Hepatic stellate cell (primary cell): ENCODE data around the gene NINJ1.

Experiments used
- DNase-seq: peaks from one replicate; pipeline ENCODE4 v3.0.0; 2011; ENCODE audit warnings: low spot score

Gene NINJ1

DNA sequence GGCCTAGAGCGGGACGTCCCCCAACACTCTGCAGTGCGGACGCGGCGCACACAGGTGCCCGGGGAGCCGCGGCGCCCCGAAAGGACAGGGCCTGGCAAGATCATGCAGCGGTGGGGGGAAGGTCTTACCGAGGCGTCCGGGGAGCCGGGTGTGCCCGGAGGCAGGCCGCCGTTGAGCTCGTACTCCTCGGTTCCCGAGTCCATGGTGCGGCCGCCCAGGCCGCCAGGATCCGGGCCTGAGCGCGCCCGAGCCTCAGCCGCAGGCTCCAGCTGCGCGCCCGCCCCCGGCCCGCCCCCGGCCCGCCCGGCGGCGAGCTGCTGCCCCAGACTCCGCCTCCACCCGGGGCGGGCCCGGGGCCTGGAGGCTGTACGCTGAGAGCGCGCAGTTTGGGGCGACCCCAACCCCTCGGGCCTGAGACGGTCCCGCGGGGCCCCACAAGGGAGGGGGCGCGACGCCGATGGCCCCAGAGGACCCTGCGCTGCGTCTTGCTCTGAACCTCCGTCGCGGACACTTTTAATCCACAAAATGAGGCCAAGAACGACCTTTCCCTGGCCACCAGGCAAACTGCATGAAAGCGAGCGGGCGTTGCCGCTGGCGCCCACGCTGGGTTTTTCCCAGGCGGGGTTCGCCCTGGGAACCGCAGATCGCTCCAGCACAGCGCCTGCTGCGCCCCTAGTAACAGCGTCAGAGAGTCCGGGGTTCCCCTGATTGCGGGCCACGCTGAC is at the start of gene NINJ1:
Gene NINJ1 (minus strand): TSS at position 237 of the 725 bp plus-strand sequence. CDS start 34 bp downstream, at position 203.
- DNase-seq = peak; percentile 96

DNA sequence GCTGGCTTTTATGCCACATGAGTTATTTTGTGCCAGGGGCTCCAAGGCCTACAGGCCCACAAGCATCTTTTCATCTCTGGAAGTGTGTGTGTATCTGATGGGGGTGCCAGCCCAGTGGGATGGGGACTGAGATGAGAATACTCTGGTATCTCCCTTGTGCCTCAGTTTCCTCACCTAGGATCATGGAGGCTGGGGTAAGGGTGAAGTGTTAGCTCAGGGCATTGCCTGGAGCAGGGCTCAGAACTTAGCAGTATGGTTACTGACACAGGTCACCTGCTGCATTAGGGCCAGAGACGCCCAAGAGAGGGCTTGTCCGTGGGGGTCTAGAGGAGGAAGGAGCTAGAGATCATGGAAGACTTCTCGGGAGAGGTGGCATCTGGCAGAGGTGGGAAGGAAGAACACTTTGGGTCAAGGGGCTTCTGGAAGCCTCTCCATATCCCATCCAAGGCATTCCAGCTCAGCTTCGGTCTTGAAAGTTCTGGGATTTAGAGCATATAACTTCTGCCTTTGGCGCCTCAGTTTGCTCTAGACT is 49.1 kb upstream of the NINJ1 start:
- no peak for DNase-seq

DNA sequence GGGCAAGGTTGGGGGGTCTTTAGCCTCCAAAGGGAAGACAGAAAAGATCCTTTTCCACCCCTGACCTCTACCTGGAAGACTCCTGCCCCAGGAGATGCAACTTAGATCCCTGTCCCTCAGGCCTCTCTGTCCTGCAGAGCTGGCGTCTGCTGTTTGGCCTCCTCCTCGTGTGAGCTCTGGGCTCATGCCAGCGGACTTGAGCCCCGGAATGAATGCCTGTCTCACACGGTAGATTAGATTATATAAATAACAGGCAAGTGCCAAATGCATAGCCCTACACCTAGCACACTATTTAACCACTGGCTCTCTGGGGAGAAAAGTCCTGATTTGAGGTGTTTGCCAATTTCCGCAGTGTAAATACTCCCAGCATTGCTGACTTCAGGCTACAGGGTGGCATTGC is 48.5 kb upstream of the NINJ1 start:
- no peak for DNase-seq

- no peak for DNase-seq
These were observed 47.8 kb upstream of the NINJ1 start for GRCh38 chr9:93181672-93182435.

DNA sequence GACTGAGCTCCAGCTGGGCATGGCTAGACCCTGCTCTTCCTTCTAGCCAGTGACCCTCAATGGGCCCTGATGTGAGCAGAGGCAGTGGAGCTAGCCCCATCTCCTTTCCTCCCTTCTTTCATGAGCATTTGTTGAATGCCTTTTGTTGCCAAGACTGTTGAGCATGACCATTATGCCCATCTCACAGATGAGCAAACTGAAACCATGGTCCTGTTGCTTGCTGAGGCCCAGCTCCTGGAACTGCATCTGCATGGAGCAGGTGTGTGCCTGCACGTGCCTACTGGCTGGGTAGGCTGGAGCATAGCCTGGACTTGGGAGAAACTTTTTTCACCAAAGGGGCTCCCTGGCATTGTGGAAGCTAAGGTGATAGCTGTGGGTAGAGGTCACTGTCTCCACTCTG is 46.9 kb upstream of the NINJ1 start:
- DNase-seq = no peak

DNA sequence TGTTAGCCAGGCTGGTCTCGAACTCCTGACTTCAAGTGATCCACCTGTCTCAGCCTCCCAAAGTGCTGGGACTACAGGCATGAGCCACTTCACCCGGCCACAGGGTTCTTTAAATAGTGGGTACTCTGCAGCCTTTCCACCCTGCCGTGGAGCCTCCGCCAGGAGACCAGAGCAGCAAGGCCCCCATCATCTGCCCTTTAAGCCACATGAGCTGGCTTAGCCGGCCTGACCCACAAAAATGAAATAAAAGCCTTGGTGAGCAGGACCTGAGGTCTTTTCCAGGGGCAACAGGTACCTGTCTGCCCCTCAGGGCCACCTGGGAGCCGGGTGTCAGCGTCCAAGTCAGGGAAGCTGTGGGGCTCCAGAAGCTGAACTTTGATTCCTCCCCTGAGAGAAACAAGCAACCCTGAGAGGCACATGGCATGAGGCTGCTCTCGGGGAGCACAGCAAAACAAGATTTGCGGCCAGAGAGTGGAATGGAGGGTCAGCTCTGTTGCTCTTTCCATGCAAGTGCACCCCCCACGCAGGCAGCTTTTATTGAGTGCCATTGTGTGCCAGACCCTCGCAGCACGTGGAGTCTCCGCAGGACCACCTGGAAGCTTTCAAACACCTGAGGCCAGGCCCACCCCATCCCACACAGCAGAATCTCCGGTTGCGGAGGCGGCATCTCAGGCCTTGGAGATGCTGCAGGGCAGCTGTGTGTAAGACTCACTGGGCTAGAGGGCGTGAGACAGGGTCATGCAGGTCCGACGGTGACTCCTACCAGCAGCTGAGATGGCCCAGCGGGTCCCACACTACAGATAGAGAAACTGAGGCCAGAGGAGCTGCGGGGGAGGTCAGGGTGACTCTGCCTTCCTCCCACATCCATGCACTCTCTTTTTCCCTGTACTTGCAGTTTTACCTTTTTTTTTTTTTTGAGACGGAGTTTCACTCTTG is 45.1 kb upstream of the NINJ1 start:
- no peak for DNase-seq

- no peak for DNase-seq
These were observed 43.6 kb upstream of the NINJ1 start for GRCh38 chr9:93177676-93178075.

- no peak for DNase-seq
These were observed 40.9 kb upstream of the NINJ1 start for GRCh38 chr9:93174976-93175375.

- no peak for DNase-seq
These were observed 39.5 kb upstream of the NINJ1 start for GRCh38 chr9:93173365-93174051.

DNA sequence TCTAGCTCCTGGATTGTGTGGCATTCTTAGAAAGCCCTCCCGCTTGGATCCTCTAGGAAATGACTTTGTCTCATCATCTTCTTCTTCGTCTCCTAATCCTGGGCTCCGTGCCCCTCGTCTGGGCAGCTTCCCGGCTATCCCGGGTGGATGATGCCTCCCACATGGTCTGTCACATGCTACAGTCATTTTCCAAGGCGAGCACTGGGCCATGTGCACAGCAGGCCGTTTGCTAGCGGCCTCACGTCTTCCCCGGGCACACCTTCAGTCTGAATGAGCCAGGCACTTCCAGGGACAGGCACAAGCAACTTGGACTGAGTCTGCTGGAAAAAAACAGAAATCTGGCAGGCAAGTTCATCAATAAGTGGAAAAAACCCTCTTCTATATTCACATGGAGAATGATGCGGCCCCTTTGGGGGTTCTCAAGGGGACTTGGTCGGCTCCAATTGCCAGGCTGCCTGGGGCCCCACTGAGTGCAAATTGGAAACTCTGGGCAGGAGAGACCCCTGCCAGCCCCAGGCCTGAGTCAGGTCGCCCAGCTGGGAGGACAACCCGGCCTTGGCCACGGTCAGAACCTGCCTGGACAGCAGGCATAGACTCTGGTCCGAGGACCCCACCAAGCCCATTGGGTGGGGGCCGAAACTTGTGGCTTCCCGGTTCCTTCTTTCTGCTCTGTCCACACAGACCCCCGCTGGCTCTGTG is 38.8 kb upstream of the NINJ1 start:
- DNase-seq = no peak

GRCh38 chr9:93171261-93171990 is 37.4 kb upstream of the NINJ1 start:
- DNase-seq = no peak

- DNase-seq = no peak
These were observed 36.5 kb upstream of the NINJ1 start for GRCh38 chr9:93170571-93170970.

DNA sequence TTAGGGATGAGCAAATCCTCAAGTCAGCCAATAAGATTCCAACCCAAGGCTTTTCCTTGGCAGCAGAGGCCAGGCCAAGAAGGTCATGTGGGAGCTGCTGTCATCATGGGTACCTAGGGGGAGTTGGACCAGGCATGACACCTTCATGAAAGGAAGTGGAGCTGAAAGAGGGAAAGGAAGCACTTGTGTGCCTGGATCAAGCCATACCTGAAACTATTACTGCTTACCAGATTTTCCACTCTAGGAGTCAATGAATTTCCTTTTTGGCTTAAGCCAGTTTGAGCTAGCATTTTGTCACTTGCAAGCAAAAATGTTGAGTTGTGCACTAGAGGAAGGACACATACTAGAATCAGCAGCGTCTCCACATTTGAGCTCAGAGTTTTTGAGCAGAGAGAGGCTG is 35.4 kb upstream of the NINJ1 start:
- no peak for DNase-seq

- DNase-seq = no peak
These were observed 34.5 kb upstream of the NINJ1 start for GRCh38 chr9:93168581-93168980.

- DNase-seq = no peak
These were observed 33.8 kb upstream of the NINJ1 start for GRCh38 chr9:93167838-93168237.

GRCh38 chr9:93167185-93167584 is 33.1 kb upstream of the NINJ1 start:
- DNase-seq = no peak

DNA sequence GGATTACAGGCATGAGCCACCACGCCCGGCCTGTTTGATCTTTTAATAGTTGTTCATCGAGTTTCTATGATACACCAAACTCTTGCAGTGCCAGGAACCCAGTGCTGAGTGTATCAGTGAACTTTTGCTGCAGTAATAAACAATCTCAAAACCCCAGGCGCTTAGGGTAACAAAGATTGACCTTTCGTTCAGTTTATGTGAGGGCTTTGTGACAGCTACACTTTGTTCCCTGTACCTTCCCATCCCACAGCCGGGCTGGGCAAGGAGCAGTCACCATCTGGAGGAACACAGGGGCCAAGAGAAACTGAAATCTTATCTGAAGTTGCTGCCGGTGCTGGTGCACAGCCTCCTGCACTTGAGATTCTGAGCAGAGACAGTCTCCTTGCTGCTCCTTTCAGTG is 32.6 kb upstream of the NINJ1 start:
- DNase-seq = no peak

DNA sequence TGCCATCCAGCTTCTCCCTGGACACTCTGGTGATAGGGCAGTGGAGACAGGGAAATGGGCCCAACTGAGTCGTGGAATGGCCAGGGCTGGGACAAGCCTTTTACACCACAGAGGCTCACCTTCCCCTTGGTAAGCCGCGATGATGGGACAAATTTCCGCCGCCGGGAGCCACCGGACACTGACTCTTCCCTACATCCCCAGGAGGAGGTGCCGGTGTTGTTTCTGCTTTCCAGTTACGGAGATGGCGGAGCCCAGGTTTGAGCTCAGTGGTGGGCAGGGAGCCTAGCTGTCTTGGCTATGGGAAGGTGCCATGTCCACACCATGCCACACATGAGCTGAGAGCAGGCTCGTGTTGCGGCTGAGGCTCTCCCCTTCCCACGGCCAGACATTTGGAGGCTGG is 30.0 kb upstream of the NINJ1 start:
- no peak for DNase-seq

GRCh38 chr9:93161786-93162562 is 27.9 kb upstream of the NINJ1 start:
- no peak for DNase-seq
